Activated naive CD4-positive, alpha-beta T cell treated with anti-CD3 and anti-CD28 coated beads, Interleukin-2, amount 50 U/mL, for 72 hours (primary cell): ENCODE measurements around the gene MARCKSL1. TPM values are rescaled to one million over a fixed set of nuclear protein-coding genes. Genes with fewer than 3 reads are reported as not detected.

Experiments
- ATAC-seq, 2 donors: fragments of 150-1000 bp; cut with Tn5 transposase; 2 replicates each; pipeline ENCODE4 v1.10.0; 2021; ENCODE audit warnings: mild to moderate bottlenecking in 2 of 2, moderate library complexity in 2 of 2
- DNase-seq, 2 donors: peaks; one replicate each; pipeline ENCODE4 v3.0.0; 2021 to 2022; ENCODE audit warnings: low spot score in 2 of 2
- H3K27ac Mint-ChIP-seq, 2 donors: one replicate each; pipeline ENCODE4 v1.8.0; 2022; ENCODE audit warnings: mild to moderate bottlenecking in 2 of 2, mixed read lengths in 2 of 2
- H3K36me3 Mint-ChIP-seq, 2 donors: one replicate each; pipeline ENCODE4 v1.8.0; 2022; ENCODE audit warnings: mixed read lengths in 2 of 2
- H3K9me3 Mint-ChIP-seq, 2 donors: one replicate each; pipeline ENCODE4 v1.8.0; 2022; ENCODE audit warnings: mixed read lengths in 2 of 2
- total RNA-seq, 2 donors: library from RNA; stranded (reverse); gene quantifications; one replicate each; pipeline ENCODE4 v1.2.3, GENCODE V29; 2022

Gene MARCKSL1, protein sequence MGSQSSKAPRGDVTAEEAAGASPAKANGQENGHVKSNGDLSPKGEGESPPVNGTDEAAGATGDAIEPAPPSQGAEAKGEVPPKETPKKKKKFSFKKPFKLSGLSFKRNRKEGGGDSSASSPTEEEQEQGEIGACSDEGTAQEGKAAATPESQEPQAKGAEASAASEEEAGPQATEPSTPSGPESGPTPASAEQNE
- 10 to 100 TPM; 10.6 to 47.0 TPM for total RNA-seq

DNA sequence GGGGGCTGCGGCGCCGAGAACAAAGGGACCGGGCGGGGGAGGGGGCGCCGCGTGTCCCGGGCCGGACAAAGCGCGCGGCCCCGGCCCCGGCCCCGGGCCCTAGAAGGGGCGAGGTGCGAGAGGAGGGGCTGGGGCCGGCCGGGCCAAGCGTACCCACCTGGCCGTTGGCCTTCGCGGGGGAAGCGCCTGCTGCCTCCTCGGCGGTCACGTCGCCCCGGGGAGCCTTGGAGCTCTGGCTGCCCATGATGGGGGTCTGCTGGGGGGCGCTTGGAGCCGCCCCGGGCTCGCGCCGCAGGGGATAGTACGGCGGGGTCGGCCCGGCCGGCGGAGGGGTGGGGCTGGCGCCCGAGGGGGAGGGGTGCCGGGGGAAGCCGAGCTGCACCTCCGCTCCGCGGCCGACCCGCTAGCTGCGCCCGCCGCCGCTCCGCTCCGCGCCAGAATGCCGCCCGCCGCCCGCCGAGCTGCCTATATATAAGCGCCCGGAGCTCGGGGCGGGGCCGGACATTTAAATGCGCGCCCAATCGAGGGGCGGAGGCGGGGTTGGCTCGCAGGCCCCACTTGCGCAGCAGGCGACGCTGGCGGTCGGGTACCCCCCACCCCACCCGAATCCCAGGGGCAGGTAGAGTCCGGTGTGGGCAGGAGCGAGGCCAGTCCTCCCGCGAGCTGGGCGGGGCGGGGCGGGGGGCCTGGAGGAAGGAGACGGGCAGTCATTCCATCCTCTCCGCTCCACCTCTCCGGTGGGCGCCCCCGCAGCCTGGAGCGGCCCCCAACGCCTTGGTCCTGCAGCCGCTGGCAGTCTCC lies at the start of gene MARCKSL1:
MARCKSL1 (minus strand) TSS at position 444 of the 801 bp plus-strand sequence; CDS start at position 244, 200 bp downstream.
- no peaks in the 10 kb centered on the region for H3K36me3 Mint-ChIP-seq
- ATAC-seq, result peak; percentile 38 to 65
- no peaks in the 10 kb centered on the region for H3K9me3 Mint-ChIP-seq
- peak within 1 kb of the TSS; percentile 55 to 97 for H3K27ac Mint-ChIP-seq
- peak; percentile 74 to 94 for DNase-seq

DNA sequence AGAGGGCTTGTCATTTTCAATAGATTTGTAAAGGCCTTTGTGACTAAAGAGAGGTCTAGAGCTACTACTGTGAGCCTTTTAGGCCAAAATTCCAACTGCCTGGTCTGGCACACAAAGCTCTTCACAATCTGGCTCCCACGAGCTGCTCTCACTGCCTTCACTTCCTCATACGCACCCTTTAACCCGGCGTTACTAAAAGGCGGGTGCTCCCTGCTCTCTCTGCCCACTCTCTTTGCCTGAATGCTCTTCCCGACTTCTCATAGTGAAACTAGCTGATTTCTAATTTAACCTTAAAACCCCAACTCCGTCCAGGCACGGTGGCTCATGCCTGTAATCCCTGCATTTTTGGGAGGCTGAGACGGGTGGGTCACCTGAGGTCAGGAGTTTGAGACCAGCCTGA lies 44.0 kb upstream of the MARCKSL1 start:
- peaks cover 0 to 4% of the 10 kb centered on the region in 2 donors for H3K36me3 Mint-ChIP-seq
- no peak for DNase-seq
- H3K9me3 Mint-ChIP-seq, result no peaks in the 10 kb centered on the region
- H3K27ac Mint-ChIP-seq, result peak overlapping the region; percentile 11 to 34
- ATAC-seq, result no peak

DNA sequence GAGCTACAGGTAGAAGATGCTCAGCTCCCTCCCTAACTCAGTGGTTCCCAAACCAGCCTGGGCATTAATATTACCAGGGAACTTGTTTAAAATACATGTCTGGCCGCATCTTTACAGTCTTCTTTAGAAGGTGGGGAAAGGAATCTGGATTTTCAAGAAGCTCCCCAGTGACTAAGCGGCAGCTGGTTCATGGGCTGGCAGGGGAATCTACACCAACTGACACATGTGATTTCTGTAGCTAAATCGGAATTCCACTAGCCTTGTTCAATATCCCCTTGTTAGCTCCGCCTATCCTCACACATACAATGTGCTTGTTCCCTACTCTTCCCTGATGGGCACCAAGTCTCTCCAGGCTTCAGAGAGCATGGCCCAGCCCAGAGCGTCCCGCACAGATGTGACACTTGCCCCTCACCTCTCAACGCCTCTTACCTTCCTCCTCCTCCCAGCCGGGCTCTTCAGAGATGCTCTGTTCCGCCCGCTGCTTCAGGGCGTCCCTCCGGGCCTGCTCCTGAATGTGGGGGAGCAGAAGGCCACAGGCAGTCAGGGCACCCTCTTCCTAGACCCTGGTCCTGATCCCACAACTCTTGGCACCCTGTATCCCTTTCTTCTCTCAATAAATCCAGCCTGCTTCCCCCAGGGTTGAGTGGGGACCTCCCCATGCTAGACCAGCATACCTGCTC lies 41.6 kb upstream of the MARCKSL1 start:
- DNase-seq (no peak), ATAC-seq (no peak)
- no peaks in the 10 kb centered on the region for H3K9me3 Mint-ChIP-seq
- H3K27ac Mint-ChIP-seq, result peak overlapping the region in 1 of 2 donors; percentile 31
- H3K36me3 Mint-ChIP-seq, result peaks cover 0 to 4% of the 10 kb centered on the region in 2 donors

DNA sequence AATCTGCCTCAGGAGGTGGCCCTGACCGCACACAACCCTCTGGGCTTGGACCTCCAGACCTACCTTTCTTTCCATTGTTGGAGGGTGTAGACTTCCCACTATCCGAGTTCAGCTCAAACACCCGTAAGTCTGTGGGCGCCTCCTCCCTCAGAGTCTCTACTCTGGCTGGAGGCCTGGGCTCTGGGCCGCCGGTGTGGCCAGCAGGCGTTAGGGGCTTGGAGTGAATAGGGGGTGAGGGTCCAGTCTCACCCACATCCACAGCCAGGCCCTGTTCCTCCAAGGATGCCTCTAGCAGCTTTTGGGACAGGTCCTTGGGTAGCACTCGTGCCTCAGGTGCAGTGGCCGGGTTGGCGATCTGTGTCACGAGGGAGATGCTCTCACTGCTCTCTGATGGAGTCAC lies 40.2 kb upstream of the MARCKSL1 start:
- no peak overlapping the region for H3K27ac Mint-ChIP-seq
- no peak for DNase-seq
- H3K9me3 Mint-ChIP-seq, result no peaks in the 10 kb centered on the region
- no peak for ATAC-seq
- H3K36me3 Mint-ChIP-seq, result peaks cover 0 to 4% of the 10 kb centered on the region in 2 donors

DNA sequence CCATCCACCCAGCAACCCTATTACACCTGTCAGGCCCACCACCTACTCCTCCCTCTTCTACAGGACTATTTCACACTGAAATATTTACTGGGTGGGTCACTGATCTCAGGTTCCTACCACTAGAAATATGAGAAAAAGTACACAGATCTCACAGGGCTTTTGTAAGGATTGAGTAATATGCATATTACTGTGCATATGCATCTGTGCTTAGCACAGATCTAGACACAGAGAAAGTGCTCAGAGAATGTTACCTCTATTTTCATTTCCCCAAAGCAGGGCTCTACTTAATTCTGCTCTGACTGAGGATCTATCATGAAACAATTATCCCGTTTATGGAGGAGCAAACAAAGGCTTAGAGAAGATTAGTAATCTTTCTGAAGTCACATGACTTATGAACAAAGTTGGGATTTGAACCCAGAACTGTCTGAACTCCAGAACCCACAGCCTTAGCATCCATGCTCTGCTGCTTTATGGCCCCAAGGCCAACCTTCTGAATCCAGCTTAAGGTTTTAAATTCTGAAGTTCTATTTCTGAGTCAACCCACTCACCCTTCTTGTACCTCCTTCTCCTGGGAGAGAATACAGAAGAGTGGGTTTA lies 38.1 kb upstream of the MARCKSL1 start:
- Mint-ChIP-seq H3K36me3 (no peaks in the 10 kb centered on the region), H3K27ac (peak overlapping the region in 1 of 2 donors; percentile 2), H3K9me3 (no peaks in the 10 kb centered on the region)
- no peak for DNase-seq
- no peak for ATAC-seq

DNA sequence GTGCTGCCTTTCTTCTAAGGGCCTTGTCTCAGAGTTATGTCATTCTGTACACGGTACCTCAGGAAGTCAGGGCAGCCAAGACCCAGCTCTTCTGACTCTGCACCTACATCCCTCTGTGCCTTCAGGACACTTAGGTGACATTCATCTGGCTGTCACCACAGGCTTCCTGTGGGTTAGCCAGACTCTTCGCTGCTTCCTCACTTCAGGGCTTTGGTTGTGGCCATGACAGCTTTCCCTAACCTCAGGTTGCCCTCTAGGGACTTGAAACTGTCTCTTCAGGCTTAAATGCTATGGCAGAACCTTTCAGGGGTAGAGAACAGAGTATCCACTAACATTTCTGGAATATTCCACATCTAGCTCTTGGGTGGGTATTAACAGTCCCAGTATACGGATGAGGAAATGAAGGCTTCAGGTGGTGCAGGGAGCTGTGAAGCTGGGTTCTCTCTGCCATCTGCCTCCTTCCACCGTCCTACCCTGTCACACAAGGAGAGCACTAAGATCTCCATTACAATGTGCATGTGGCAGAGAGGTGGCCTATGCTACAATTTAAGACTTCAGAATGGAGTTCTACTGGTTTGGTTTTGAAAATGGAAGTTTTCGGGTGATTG lies 36.2 kb upstream of the MARCKSL1 start:
- DNase-seq (peak in 1 of 2 donors; percentile 73), ATAC-seq (peak; percentile 80 to 95)
- Mint-ChIP-seq H3K9me3 (no peaks in the 10 kb centered on the region), H3K36me3 (no peaks in the 10 kb centered on the region), H3K27ac (peak overlapping the region in 1 of 2 donors; percentile 48)

DNA sequence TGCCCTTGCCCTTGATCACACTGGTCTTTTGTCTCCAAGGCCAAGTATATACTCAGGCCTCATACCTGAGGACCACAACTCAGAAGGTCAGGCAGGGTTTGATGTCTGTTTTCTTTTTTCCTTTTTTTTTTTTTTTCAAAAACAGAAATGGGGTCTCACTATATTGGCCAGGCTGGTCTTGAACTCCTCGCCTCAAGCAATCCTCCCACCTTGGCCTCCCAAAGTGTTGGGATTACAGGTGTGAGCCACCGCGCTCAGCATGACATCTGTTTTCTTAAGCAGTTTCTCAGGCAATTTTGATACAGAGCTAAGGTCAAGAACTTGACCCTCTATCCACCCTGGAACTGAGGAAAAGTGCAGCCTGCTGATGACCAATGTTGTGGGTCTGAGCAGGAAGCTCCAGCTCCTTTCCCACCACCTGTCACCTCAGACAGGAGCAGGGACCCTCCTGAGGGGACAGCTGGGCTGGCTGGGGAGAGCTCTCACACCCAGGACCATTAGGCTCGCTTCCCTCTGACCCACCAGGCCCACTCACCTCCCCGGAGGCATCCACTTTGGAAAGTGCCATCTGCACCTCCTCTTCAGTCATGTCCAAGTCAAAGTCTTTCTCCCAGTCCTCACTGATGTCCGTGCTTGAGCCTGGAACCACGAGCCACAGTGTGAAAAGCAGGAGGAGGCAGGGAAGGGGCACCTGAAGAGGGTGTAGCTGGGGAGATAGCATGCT lies 32.0 kb upstream of the MARCKSL1 start:
- DNase-seq (no peak), ATAC-seq (no peak)
- no peaks in the 10 kb centered on the region for H3K36me3 Mint-ChIP-seq
- H3K27ac Mint-ChIP-seq, result peak overlapping the region in 1 of 2 donors; percentile 14
- H3K9me3 Mint-ChIP-seq, result no peaks in the 10 kb centered on the region

DNA sequence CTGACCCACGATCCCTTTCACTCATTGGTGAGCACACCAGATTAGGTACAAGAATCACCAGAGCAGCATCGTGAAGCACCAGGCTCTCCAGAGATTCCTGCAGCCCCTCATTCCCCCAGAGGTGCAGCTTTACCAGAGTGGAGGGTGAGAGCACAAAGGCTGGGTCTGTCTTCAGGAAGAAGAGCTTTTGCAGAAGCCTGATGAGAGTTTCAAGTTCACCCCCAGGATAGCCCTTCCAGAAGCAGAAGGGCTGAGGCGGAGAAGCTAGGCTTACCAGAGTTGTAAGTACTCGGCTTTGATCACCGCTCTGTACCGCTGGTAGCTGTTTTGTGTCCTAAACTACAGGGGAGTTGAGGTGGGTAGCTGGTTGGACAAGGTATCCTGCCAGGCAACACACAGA lies 29.4 kb upstream of the MARCKSL1 start:
- Mint-ChIP-seq H3K9me3 (no peaks in the 10 kb centered on the region), H3K27ac (peak overlapping the region in 1 of 2 donors; percentile 62), H3K36me3 (peaks cover 0 to 6% of the 10 kb centered on the region in 2 donors)
- no peak for DNase-seq
- ATAC-seq, result no peak

DNA sequence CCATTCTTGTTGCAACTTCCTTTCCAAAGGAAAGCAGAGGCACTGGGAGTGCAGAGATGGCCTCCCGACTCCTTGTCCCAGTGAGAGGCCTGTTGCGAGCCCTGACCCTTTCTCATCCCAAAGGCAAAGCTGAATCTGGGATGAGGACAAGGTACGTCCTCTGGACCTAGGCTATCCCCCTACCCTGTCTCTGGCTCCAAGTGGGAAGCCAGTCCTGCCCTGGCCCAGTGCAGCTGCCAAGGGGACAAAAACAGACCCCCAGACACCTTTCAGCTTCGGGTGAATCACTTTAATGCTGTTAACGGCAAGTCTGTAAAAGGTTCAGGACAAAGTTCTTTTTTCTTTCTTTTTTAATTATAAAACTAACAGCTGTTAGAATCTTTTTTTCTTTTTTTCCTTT lies 28.8 kb upstream of the MARCKSL1 start:
- ATAC-seq (no peak), DNase-seq (no peak)
- no peaks in the 10 kb centered on the region for H3K9me3 Mint-ChIP-seq
- peaks cover 0 to 6% of the 10 kb centered on the region in 2 donors for H3K36me3 Mint-ChIP-seq
- no peak overlapping the region for H3K27ac Mint-ChIP-seq

DNA sequence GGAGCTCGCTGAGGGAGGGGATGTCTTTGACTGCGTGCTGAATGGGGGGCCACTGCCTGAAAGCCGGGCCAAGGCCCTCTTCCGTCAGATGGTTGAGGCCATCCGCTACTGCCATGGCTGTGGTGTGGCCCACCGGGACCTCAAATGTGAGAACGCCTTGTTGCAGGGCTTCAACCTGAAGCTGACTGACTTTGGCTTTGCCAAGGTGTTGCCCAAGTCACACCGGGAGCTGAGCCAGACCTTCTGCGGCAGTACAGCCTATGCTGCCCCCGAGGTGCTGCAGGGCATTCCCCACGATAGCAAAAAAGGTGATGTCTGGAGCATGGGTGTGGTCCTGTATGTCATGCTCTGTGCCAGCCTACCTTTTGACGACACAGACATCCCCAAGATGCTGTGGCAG lies 27.7 kb upstream of the MARCKSL1 start:
- no peak overlapping the region for H3K27ac Mint-ChIP-seq
- H3K9me3 Mint-ChIP-seq, result no peaks in the 10 kb centered on the region
- ATAC-seq (no peak), DNase-seq (no peak)
- H3K36me3 Mint-ChIP-seq, result peaks cover 0 to 6% of the 10 kb centered on the region in 2 donors

DNA sequence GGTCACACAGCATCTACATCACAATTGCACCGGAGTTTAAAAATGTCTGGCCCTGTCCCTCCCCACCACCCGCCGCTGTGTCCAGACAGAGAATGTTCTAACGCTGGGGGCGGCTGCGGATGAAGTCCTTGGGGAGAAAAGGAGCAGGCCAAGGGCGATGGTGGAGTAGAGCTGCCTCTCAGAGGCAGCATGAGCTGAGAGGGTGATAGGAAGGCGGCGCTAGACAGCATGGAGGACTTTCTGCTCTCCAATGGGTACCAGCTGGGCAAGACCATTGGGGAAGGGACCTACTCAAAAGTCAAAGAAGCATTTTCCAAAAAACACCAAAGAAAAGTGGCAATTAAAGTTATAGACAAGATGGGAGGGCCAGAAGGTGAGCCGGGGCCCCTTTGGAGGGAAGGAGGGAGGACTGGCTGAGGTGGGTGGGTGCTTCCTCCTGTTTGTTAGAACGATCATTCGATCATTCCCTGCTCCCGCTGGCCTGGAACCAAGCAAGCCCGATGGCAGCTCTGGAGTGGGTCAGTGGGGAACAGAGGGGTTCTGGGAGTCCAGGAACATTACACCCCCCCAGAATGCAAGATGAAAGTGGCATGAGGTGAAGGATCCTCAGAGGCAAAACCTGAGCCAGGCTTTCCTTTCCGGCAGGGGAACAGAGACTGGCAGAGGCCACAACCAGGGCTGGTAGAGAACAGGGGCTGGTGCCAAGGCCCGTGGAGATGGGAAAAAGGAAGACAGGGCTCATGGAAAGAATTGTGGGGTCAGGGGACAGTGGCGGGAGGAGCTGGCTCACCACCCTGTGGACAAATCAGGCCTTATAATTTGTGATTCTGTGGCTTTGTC lies 26.7 kb upstream of the MARCKSL1 start, which contains the start of the genes FAM229A and TSSK3:
FAM229A (minus strand) TSS at position 12 of the 840 bp plus-strand sequence. CDS start 394 bp downstream, outside the sequence.
TSSK3 (plus strand) TSS at position 66 of the 840 bp plus-strand sequence; CDS start at position 229, 163 bp downstream.
- ATAC-seq (no peak), DNase-seq (no peak)
- H3K36me3 Mint-ChIP-seq, result peaks cover 0 to 6% of the 10 kb centered on the region in 2 donors
- H3K9me3 Mint-ChIP-seq, result no peaks in the 10 kb centered on the region
- H3K27ac Mint-ChIP-seq, result no peak within 1 kb of the TSS

DNA sequence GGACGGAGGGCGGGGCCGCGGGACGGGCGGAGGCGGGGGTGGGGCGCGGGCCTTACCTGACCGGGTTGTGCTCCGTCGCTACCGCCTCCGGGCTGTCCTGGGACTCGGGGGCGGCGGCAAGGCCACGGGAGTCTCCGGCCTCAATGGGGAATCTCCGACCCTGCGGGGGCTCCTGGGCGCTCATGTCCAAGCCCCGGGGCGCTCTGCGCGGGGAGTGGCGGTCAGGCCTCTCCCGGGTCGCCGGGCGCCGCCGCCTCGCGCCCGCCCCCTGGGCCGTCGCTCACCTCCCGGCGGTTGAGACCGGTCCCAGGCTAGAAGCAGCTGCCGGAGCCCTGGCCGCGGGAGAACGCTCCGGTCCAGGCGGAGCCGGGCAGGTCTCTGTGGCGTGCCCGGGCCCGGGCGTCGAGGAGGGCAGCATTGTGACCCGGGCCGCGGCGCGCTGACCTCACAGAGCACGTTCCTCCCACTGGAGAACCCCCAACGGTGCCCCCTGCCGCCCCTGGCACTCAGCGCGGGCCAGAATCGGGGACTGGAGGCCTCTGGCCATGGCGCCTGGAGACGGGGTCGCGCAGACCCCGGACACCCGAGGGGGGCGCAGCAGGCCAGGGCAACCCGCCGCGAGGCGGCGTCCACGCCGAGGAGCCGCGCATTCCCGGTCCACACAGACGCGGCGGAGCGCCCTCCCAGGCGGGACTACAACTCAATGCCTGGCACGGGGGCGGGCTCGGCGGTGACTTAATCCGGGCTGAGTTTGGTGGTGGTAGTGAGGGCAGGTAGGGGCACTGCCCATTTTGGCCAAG lies 25.8 kb upstream of the MARCKSL1 start:
- H3K36me3 Mint-ChIP-seq, result peaks cover 0 to 6% of the 10 kb centered on the region in 2 donors
- H3K27ac Mint-ChIP-seq, result no peak overlapping the region
- peak in 1 of 2 donors; percentile 20 for DNase-seq
- H3K9me3 Mint-ChIP-seq, result no peaks in the 10 kb centered on the region
- ATAC-seq, result peak; percentile 42 to 50

DNA sequence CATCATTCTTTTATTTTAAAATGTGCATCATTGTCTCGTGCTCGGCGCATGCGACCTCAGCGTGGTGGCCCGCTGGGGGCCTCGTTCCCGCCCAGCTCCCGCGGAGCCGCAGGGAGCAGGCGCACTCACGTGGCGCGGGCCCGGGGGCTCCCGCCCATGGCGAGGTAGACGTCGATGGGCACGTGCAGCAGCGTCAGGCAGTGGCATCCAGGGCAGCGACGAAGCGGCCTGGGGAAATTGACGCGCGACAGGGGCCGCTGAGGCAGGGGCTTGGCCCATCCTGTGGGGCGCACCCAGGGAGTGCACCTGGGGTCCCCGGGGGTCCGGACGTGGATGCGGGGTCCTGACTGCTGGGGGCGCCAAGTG lies 25.3 kb upstream of the MARCKSL1 start:
- no peaks in the 10 kb centered on the region for H3K9me3 Mint-ChIP-seq
- H3K27ac Mint-ChIP-seq, result no peak overlapping the region
- DNase-seq, result no peak
- ATAC-seq, result no peak
- peaks cover 0 to 6% of the 10 kb centered on the region in 2 donors for H3K36me3 Mint-ChIP-seq

DNA sequence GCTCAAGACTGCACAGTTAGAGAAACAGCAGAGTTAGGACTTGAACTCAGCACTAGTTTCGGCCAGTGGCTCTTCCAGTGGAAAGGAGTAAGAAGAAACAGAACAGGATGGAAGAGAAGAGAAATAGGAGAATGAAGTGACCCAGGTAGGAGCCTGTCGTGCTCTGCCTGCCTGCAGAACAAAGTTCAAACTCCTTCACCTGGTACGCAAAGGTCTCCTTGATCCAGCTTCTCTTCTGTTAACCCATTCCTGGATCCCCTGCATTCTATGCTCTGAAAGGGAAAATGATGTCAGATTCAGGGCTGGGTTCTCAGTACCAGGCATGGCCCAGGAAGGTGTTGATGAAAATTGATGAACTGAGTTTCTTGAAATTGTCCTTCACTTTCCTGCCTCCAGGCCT lies 22.4 kb upstream of the MARCKSL1 start:
- no peaks in the 10 kb centered on the region for H3K9me3 Mint-ChIP-seq
- no peak for ATAC-seq
- H3K27ac Mint-ChIP-seq, result no peak overlapping the region
- peaks cover 0 to 6% of the 10 kb centered on the region in 2 donors for H3K36me3 Mint-ChIP-seq
- DNase-seq, result no peak
